ENCODE results near the gene SGSH. TPM values are rescaled to one million over a fixed set of nuclear protein-coding genes. Genes with fewer than 3 reads are reported as not detected.
A peak's percentile ranks its signal among the peaks of the same experiment; 100 is the strongest.
"Not testable (repeated sequence)": the region's sequence is repeated elsewhere in the genome, so short reads cannot be mapped to it uniquely, and the experiment has no call there.

Gene SGSH
- total and polyA plus RNA-seq, 3 donors from 2014 or later, result 19.8 to 50.3 (median 29.7) TPM

GRCh38 chr17:80260069-80260535 is 40.0 kb upstream of the SGSH start:
- TF ChIP-seq CTCF (IDR thresholded peaks at IDR 0.05) (no peak), POLR2A (IDR thresholded peaks at IDR 0.05) (no peak)
- WGBS, 2 donors, result 0% methylated on average over 15 of the region's 63 CpGs; no CpG with 5 or more reads in 1 of the 2 donors
- H3K27me3 ChIP-seq, result no peaks in the 10 kb centered on the region
- intact Hi-C loops (cut with DNase I; ENCODE audit: low total_unique reads), result no loop called here
- DNase-seq, result peak; percentile 62
- H3K27ac ChIP-seq, result peak overlapping the region; percentile 59 to 87
- H3K9me3 ChIP-seq, result no peaks in the 10 kb centered on the region
- H3K36me3 ChIP-seq (ENCODE audit: low read depth, missing control alignments), result no peaks in the 10 kb centered on the region
- H3K4me3 ChIP-seq, result peak overlapping the region; percentile 55 to 67
- H3K4me1 ChIP-seq, result peaks cover 23% of the 10 kb centered on the region

GRCh38 chr17:80259457-80260068 is 39.4 kb upstream of the SGSH start:
- Histone ChIP-seq H3K27ac (peak overlapping the region; percentile 59 to 87), H3K4me3 (peak overlapping the region; percentile 55 to 67), H3K4me1 (peaks cover 23% of the 10 kb centered on the region), H3K27me3 (no peaks in the 10 kb centered on the region), H3K36me3 (ENCODE audit: low read depth, missing control alignments) (no peaks in the 10 kb centered on the region), H3K9me3 (no peaks in the 10 kb centered on the region)
- DNase-seq, result no peak
- 24 to 33% methylated on average over 18 of the region's 18 CpGs for WGBS, 2 donors
- intact Hi-C loops (cut with DNase I; ENCODE audit: low total_unique reads), result no loop called here
- TF ChIP-seq CTCF (IDR thresholded peaks at IDR 0.05) (no peak), POLR2A (IDR thresholded peaks at IDR 0.05) (no peak)

- H3K9me3 ChIP-seq; H3K27me3 ChIP-seq; H3K36me3 ChIP-seq (ENCODE audit: low read depth, missing control alignments); intact Hi-C loops (cut with DNase I; ENCODE audit: low total_unique reads); H3K27ac ChIP-seq; DNase-seq; H3K4me3 ChIP-seq: not testable (repeated sequence)
- WGBS, 2 donors, result 73 to 87% methylated on average over 2 of the region's 2 CpGs
- peaks cover 23% of the 10 kb centered on the region for H3K4me1 ChIP-seq
Observed at GRCh38 chr17:80258296-80258695, 38.2 kb upstream of the SGSH start.

DNA sequence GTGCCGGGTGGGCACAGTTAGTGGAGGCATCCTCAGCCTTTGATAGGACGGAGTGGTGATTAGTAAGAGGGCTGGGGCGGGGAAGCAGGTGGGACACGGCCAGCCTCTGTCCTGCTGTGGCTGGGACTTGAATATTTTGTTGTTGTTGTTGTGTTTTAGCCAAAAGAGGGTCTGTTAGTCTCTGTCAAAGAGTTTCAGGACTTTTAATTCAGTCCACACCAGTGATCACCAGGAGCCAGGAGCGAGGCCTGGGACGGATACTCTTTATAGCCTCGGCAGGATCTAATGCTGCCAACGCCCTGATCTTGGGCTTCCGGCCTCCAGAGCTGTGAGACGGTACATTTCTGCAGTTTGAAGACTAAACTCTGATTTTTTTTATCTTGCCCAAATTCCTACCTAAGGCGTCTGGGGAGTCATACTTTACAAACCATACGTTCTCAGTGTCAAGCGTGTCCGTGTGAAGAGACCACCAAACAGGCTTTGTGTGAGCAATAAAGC is 37.6 kb upstream of the SGSH start:
- DNase-seq, result no peak
- Histone ChIP-seq H3K27ac (no peak overlapping the region), H3K27me3 (no peaks in the 10 kb centered on the region), H3K4me3 (no peak overlapping the region), H3K4me1 (peaks cover 18% of the 10 kb centered on the region), H3K9me3 (no peaks in the 10 kb centered on the region), H3K36me3 (ENCODE audit: low read depth, missing control alignments) (no peaks in the 10 kb centered on the region)
- intact Hi-C loops (cut with DNase I; ENCODE audit: low total_unique reads), result no loop called here
- TF ChIP-seq POLR2A (IDR thresholded peaks at IDR 0.05) (no peak), CTCF (IDR thresholded peaks at IDR 0.05) (no peak)
- WGBS, 2 donors, result 79 to 83% methylated on average over 14 of the region's 14 CpGs

- intact Hi-C loops (cut with DNase I; ENCODE audit: low total_unique reads), result no loop called here
- no peak for DNase-seq
- TF ChIP-seq POLR2A (IDR thresholded peaks at IDR 0.05) (no peak), CTCF (IDR thresholded peaks at IDR 0.05) (no peak)
- WGBS, 2 donors, result 91 to 97% methylated on average over 5 of the region's 5 CpGs
- H3K36me3 ChIP-seq (ENCODE audit: low read depth, missing control alignments), result no peaks in the 10 kb centered on the region
- H3K27ac ChIP-seq, result no peak overlapping the region
- H3K9me3 ChIP-seq, result no peaks in the 10 kb centered on the region
- H3K4me3 ChIP-seq, result no peak overlapping the region
- H3K27me3 ChIP-seq, result no peaks in the 10 kb centered on the region
- H3K4me1 ChIP-seq, result peaks cover 5% of the 10 kb centered on the region
Observed at GRCh38 chr17:80256034-80256350, 35.9 kb upstream of the SGSH start.

All from testis (tissue), 3 donors.